CD4-positive, alpha-beta T cell (primary cell): ENCODE measurements around the gene DSCAML1. TPM values are rescaled to one million over a fixed set of nuclear protein-coding genes. Genes with fewer than 3 reads are reported as not detected.

ENCODE experiments used
- ATAC-seq: fragments of 200-7000 bp; cut with Tn5 transposase; one replicate; pipeline ENCODE4 v1.10.0; 2022; ENCODE audit warnings: mild to moderate bottlenecking; ENCODE audit not compliant: poor library complexity
- CTCF ChIA-PET: fragments of 350-600 bp; sonication (Branson Sonifier 250); formaldehyde crosslinking; loops from one replicate; lab custom pipeline; 2021; ENCODE audit warnings: antibody characterized with exemption, inconsistent platforms; lab: Charles Lee
- POLR2A ChIA-PET: fragments of 350-600 bp; sonication (Branson Sonifier 250); formaldehyde crosslinking; loops from one replicate; lab custom pipeline; 2021; ENCODE audit warnings: antibody characterized with exemption, inconsistent platforms; lab: Charles Lee
- DNase-seq, 14 experiments: peaks; one replicate each; pipeline ENCODE4 v3.0.0-alpha.2; 2013 to 2020; ENCODE audit warnings: mixed read lengths in 2 of 14
- H3K27ac ChIP-seq, 2 donors: one replicate each; pipeline versions ENCODE4 v1.5.1 to v1.7.0; 2013; ENCODE audit warnings: low read length in 2 of 2, low read depth in 1 of 2, mild to moderate bottlenecking in 1 of 2
- H3K27me3 ChIP-seq, 2 experiments: 1 replicate in 1 of 2; 2 replicates in 1 of 2; pipeline versions ENCODE4 v1.6.1 to v1.7.0; 2013; ENCODE audit warnings: low read length in 2 of 2, control low read depth in 1 of 2, mild to moderate bottlenecking in 1 of 2, moderate library complexity in 1 of 2; ENCODE audit not compliant: insufficient read depth in 2 of 2, control insufficient read depth in 1 of 2
- H3K36me3 ChIP-seq: one replicate; pipeline ENCODE4 v1.6.1; 2013; ENCODE audit warnings: low read length, control low read depth; ENCODE audit not compliant: insufficient read depth
- H3K4me1 ChIP-seq: one replicate; pipeline ENCODE4 v1.6.1; 2013; ENCODE audit warnings: low read length, control low read depth; ENCODE audit not compliant: insufficient read depth
- H3K4me3 ChIP-seq: one replicate; pipeline ENCODE4 v1.5.1; 2013; ENCODE audit warnings: mild to moderate bottlenecking, low read length, moderate library complexity
- H3K9me3 ChIP-seq, 2 experiments: 1 replicate in 1 of 2; 2 replicates in 1 of 2; pipeline versions ENCODE4 v1.6.1 to v1.7.0; 2013; ENCODE audit warnings: low read length in 2 of 2, mild to moderate bottlenecking in 2 of 2, control low read depth in 1 of 2, moderate library complexity in 1 of 2; ENCODE audit not compliant: control insufficient read depth in 1 of 2, insufficient read depth in 1 of 2
- H3K27ac Mint-ChIP-seq: one replicate; pipeline ENCODE4 v1.8.0; 2020; ENCODE audit warnings: mixed read lengths
- H3K27me3 Mint-ChIP-seq: one replicate; pipeline ENCODE4 v1.8.0; 2021; ENCODE audit warnings: mixed read lengths
- H3K36me3 Mint-ChIP-seq: one replicate; pipeline ENCODE4 v1.8.0; 2021; ENCODE audit warnings: low read depth, mixed read lengths
- H3K4me1 Mint-ChIP-seq: one replicate; pipeline ENCODE4 v1.8.0; 2021; ENCODE audit warnings: low read depth, mixed read lengths
- H3K4me3 Mint-ChIP-seq: one replicate; pipeline ENCODE4 v1.8.0; 2020; ENCODE audit warnings: mild to moderate bottlenecking, mixed read lengths
- H3K9me3 Mint-ChIP-seq: one replicate; pipeline ENCODE4 v1.8.0; 2020; ENCODE audit warnings: mixed read lengths
- intact Hi-C, 2 experiments: fragments of 100-400 bp; cut with DNase I in 1 of 2; cut with micrococcal nuclease in 1 of 2; formaldehyde crosslinking; loops; one replicate each; pipeline versions ENCODE4 v1.15.1 to v1.9.0; 2023 to 2025; cut with DNase I, micrococcal nuclease
- total RNA-seq, 174 experiments: library from RNA in 2 of 174; stranded (reverse) in 2 of 174; gene quantifications; one replicate each; pipeline ENCODE4 v1.2.3 and lab custom pipeline; 2021 to 2026
- TF ChIP-seq, protein P1 (sequence below): fragments of 200-600 bp; IDR thresholded peaks from one replicate; pipeline ENCODE4 v1.8.0; 2022; ENCODE audit warnings: antibody characterized with exemption, mild to moderate bottlenecking

DSCAML1 gene
- total RNA-seq, 2 experiments from 2014 or later, result 0.22 to 0.61 TPM

DNA sequence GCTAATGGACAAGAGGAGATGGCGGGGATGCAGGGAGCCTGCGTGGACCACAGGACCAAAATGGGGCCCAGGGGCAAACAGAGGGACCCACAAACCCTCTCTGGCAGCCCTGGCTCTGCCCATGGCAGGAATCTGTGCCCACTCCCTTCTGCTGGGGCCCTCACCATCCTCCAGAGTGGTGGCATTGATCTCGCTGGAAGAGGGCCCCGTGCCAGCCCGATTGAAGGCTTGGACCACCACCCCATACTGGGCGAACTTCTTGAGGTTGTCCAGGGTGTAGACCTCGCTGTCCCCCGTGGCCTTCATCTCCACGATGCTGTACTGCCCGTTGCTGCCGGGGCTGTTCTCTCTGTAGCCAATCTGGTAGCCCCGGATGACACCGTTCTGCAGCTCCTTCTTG lies 332.2 kb downstream of the DSCAML1 start:
- no peak overlapping the region for H3K27ac Mint-ChIP-seq
- H3K4me1 ChIP-seq, result no peaks in the 10 kb centered on the region
- no peak overlapping the region for H3K4me3 ChIP-seq
- TF ChIP-seq, protein P1, sequence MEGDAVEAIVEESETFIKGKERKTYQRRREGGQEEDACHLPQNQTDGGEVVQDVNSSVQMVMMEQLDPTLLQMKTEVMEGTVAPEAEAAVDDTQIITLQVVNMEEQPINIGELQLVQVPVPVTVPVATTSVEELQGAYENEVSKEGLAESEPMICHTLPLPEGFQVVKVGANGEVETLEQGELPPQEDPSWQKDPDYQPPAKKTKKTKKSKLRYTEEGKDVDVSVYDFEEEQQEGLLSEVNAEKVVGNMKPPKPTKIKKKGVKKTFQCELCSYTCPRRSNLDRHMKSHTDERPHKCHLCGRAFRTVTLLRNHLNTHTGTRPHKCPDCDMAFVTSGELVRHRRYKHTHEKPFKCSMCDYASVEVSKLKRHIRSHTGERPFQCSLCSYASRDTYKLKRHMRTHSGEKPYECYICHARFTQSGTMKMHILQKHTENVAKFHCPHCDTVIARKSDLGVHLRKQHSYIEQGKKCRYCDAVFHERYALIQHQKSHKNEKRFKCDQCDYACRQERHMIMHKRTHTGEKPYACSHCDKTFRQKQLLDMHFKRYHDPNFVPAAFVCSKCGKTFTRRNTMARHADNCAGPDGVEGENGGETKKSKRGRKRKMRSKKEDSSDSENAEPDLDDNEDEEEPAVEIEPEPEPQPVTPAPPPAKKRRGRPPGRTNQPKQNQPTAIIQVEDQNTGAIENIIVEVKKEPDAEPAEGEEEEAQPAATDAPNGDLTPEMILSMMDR, result no peak
- no peak for ATAC-seq
- H3K27me3 Mint-ChIP-seq, result no peaks in the 10 kb centered on the region
- CTCF ChIA-PET, result no interaction called here
- no peaks in the 10 kb centered on the region for H3K36me3 ChIP-seq
- no peaks in the 10 kb centered on the region for H3K9me3 Mint-ChIP-seq
- no peaks in the 10 kb centered on the region for H3K4me1 Mint-ChIP-seq
- POLR2A ChIA-PET, result no interaction called here
- H3K4me3 Mint-ChIP-seq, result no peak overlapping the region
- no peaks in the 10 kb centered on the region for H3K36me3 Mint-ChIP-seq
- no peaks in the 10 kb centered on the region for H3K27me3 ChIP-seq
- H3K9me3 ChIP-seq, result no peaks in the 10 kb centered on the region
- H3K27ac ChIP-seq, result no peak overlapping the region
- DNase-seq, result no peak
- intact Hi-C loops, result no loop called here

DNA sequence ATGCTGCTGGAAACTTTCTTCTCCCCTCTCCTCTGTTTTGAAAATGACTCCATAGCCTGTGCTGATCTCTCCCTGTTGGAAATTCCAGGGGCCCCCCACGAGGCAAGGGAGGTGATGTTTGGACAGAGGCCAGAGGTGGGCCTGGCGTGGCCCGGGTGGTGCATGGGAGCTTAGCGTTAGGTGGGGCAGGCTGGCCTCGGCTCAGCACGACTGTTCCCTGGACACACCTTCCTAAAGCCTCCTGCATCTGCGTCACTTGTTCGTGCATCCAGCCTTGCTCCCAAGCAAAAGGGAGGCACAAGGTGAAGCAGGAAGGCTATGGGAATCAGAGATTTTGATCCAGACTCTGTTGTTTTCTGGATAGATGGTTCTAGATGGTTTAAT lies 334.2 kb downstream of the DSCAML1 start:
- H3K36me3 Mint-ChIP-seq, result no peaks in the 10 kb centered on the region
- intact Hi-C loops, result no loop called here
- H3K9me3 Mint-ChIP-seq, result no peaks in the 10 kb centered on the region
- TF ChIP-seq, protein P1, result no peak
- H3K4me1 Mint-ChIP-seq, result no peaks in the 10 kb centered on the region
- Histone ChIP-seq H3K36me3 (no peaks in the 10 kb centered on the region), H3K27me3 (no peaks in the 10 kb centered on the region), H3K9me3 (no peaks in the 10 kb centered on the region), H3K27ac (no peak overlapping the region), H3K4me3 (no peak overlapping the region), H3K4me1 (no peaks in the 10 kb centered on the region)
- H3K27ac Mint-ChIP-seq, result no peak overlapping the region
- no peaks in the 10 kb centered on the region for H3K27me3 Mint-ChIP-seq
- ATAC-seq, result no peak
- H3K4me3 Mint-ChIP-seq, result no peak overlapping the region
- ChIA-PET CTCF (no interaction called here), POLR2A (no interaction called here)
- DNase-seq, result no peak

DNA sequence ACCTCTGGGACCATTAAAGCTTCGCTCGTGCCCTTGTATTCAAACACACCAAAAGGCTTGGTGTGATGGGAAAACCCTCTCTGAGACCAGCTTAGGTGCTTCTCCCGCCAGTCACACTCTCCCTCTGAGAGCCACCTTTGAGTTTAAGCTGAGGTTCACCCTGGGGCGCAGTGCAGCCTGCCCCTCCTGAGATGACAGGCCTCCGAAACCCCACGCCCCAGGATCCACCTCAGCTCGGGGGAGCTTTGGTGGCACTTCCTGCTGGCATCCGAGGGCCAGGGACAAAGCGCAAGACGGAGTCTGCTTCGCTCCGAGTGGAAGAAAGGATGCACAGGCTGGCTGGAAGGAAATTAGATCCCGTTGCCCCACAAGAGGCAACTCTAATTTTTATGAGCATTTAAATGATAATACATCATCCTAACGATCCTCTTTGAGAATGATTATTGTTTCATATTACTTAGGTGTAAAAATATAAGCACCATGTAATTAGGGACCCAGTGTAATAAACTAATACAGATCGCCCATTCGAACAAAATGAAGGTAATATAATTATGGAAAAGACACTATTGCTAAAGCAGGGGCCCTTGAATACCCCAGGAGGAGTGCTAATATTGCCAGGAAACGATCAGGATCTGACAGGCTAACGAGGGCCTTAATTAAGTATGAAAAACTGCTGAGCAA lies 334.7 kb downstream of the DSCAML1 start:
- no peaks in the 10 kb centered on the region for H3K4me1 ChIP-seq
- ATAC-seq (no peak), DNase-seq (no peak)
- Mint-ChIP-seq H3K27me3 (no peaks in the 10 kb centered on the region), H3K36me3 (no peaks in the 10 kb centered on the region), H3K9me3 (no peaks in the 10 kb centered on the region), H3K27ac (no peak overlapping the region), H3K4me3 (no peak overlapping the region), H3K4me1 (no peaks in the 10 kb centered on the region)
- no peaks in the 10 kb centered on the region for H3K9me3 ChIP-seq
- H3K27me3 ChIP-seq, result no peaks in the 10 kb centered on the region
- no peaks in the 10 kb centered on the region for H3K36me3 ChIP-seq
- ChIA-PET CTCF (no interaction called here), POLR2A (no interaction called here)
- H3K4me3 ChIP-seq, result no peak overlapping the region
- intact Hi-C loops, result no loop called here
- H3K27ac ChIP-seq, result no peak overlapping the region
- TF ChIP-seq, protein P1, result no peak
